Spleen (tissue), 7 donors: ENCODE data around the gene NDUFV2.

Experiments used
- POLR2A ChIP-seq, 3 donors: fragments of 450-650 bp; IDR thresholded peaks; one replicate each; pipeline ENCODE4 v1.5.1; 2017; ENCODE audit warnings: antibody characterized with exemption in 3 of 3, mild to moderate bottlenecking in 1 of 3
- POLR2AphosphoS5 ChIP-seq, 3 donors: sonication (generic); formaldehyde crosslinking; IDR thresholded peaks; one replicate each; pipeline ENCODE4 v1.5.1; 2017; ENCODE audit warnings: antibody characterized with exemption in 3 of 3
- TF ChIP-seq, protein P1 (sequence below), 11 experiments: fragments of 200-600 bp in 7 of 11; fragments of 450-650 bp in 4 of 11; sonication (generic) in 4 of 11; IDR thresholded peaks in 8 of 11; conservative IDR thresholded peaks in 3 of 11; 1 replicate in 7 of 11; 2 replicates in 4 of 11; pipeline versions ENCODE4 v1.4.0 to v1.8.0; 2016 to 2021; ENCODE audit warnings: antibody characterized with exemption in 11 of 11, inconsistent platforms in 4 of 11, mild to moderate bottlenecking in 1 of 11
- donor health status: DM: no; HTN: no; CAD: no; lungs with moderate emphysema.
- donor health status: DM: no; HTN: no; CAD: no.
- donor health status: DM: no; HTN: no; CAD: no.

DNA sequence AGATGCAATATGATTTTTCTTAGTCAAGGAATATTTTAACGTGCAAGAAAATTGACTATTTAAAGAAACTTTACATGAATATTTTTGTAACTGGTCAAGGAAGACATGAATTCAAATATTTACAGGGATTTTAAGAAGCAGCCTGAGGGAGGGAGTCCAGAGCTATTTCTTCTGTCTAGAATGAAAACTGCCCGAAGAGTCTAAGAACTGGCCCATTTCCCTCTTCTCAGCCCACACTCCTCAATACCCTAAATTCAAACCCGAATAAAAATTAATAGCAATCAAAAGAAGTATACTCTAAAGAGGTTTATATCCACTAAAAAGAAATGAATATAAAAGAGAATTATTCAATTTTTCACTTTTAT, 6.5 kb upstream of the NDUFV2 start:
- TF ChIP-seq, protein P1, sequence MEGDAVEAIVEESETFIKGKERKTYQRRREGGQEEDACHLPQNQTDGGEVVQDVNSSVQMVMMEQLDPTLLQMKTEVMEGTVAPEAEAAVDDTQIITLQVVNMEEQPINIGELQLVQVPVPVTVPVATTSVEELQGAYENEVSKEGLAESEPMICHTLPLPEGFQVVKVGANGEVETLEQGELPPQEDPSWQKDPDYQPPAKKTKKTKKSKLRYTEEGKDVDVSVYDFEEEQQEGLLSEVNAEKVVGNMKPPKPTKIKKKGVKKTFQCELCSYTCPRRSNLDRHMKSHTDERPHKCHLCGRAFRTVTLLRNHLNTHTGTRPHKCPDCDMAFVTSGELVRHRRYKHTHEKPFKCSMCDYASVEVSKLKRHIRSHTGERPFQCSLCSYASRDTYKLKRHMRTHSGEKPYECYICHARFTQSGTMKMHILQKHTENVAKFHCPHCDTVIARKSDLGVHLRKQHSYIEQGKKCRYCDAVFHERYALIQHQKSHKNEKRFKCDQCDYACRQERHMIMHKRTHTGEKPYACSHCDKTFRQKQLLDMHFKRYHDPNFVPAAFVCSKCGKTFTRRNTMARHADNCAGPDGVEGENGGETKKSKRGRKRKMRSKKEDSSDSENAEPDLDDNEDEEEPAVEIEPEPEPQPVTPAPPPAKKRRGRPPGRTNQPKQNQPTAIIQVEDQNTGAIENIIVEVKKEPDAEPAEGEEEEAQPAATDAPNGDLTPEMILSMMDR (IDR thresholded peaks at IDR 0.05 in 8 of 11, conservative IDR thresholded peaks at IDR 0.05 in 3 of 11) = no peak
- TF ChIP-seq POLR2A (IDR thresholded peaks at IDR 0.05) (no peak), POLR2AphosphoS5 (IDR thresholded peaks at IDR 0.05) (no peak)
